NCI-H1436 treated with DMSO at 0.1 percent for 48 hours (cell line): ENCODE results near the gene CAMTA1.

Experiments used
- DNase-seq: peaks from one replicate; lab custom pipeline; 2025; lab: John Stamatoyannopoulos, UW

The CAMTA1 gene

DNA sequence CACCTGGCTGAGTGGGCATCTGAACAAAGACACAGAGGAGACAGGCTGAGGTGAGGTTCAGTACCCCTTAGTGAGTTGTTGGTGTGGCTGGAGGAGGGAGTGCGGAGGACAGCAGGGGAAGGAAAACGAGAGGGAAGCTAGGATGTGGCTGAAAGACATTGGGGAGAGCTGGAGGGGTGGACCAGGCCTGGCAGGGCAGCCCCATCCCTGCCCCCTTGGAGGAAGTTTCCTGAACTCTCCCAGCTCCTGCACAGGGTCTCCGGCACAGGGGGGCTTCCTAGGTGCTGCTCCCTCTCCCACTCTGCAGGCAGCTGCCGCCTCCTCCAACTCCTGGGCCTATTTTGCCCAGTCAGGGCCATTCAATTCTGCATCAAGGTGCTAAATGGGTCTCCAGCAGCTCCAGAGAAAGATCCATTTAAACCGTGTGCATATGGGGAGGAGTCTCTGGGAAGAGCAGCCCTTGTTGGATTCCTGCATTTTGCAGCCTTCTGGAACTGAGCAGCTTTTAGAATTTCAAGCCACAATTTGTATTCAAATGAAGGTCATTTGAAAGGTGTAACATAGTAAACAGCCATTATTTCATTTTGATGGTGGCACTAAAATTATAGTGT lies 193.9 kb downstream of the CAMTA1 start:
- no peak for DNase-seq

- no peak for DNase-seq
These were observed 196.3 kb downstream of the CAMTA1 start for GRCh38 chr1:6981595-6981994.

DNA sequence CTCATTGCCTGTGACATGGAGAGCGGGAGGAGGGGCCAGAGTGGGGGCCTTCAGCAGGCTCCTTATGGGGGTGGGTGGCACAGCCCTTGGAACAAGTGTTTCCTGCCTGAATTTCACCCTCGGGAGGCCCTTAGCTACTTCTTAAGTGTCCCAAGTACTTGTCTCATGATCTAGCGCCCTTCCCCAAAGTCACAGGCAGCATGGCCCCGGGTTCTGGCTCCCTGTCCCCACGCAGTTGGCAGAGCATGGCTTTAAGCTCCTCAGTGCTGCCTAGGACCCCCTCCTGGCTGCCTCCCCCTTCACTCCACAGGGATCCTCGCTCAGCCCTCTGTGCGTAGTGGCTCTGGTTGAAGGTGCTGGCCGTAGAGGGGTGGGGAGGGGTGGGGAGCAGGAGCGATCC lies 197.2 kb downstream of the CAMTA1 start:
- DNase-seq, result no peak

GRCh38 chr1:6982860-6983259 lies 197.6 kb downstream of the CAMTA1 start:
- DNase-seq, result no peak

DNA sequence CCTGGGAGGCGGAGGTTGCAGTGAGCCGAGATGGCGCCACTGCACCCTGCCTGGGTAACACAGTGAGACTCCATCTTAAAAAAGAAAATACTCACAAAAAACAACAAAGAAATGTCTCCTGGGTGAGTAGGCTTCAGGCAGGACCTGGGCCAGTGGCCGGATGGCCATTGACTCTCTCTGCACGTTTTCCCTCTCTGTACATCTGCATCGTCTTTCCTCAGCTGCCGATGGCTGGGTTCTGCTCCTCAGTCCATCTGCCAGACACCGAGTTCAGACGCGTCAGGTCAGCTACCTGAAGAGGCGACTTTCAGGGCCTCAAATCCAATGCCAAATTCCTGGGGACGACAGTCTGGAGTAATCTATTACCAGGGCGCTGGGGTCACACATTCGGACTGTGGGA lies 199.3 kb downstream of the CAMTA1 start:
- no peak for DNase-seq

GRCh38 chr1:6984986-6985385 lies 199.7 kb downstream of the CAMTA1 start:
- no peak for DNase-seq

DNA sequence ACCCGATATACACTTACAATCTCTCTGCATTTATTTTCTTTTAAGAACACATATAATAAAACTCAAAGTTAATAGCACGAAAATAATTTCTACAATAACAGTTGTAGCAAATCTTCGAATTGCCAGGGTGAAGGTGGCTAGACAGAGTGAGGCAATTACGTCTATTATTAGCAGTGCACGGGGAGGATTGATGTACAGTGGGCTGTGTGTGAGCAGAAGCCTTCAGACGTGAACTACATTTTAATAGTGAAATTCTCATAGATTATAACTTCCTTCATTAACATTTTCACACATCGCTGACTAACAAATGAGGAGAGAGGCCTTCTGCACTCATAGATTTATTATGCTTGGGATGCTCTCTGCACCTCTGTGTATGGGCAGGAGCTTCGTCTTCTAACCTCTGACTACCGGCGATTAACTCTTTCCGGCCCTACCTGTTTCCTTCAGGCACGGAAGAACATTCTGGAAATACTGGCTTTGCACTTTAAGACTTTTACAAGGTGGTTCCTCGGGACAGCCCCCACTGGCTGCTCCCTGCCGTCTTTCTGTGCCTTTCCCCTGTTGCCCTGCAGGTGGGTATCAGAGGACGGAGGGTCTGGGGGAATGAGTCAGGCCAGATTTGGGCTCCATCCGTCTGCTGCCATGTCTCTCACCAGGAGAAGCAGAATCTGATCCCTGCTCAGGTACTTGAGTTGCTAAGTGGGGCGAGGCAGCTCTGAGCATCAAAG lies 200.5 kb downstream of the CAMTA1 start:
- no peak for DNase-seq

DNA sequence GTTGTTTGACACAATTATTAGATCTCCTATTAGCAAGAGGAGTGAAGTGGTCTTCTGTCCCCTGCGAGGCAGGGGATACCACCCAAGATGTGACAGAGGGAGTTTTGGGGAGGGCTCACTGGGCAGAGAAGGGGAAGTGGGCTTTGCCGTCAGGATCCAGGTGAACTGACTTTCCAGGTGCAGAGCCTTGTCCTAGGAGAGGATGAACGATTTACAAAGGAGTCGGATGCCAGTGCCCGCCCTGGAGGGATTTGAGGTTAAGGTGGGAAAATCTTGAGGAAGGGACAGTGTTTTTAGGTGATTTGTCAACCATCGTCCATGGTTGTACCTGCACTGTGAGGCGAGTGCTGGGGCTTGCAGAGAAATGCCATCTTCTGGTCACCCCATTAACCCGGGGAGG lies 201.0 kb downstream of the CAMTA1 start:
- DNase-seq, result no peak

GRCh38 chr1:6987940-6988339 lies 202.7 kb downstream of the CAMTA1 start:
- DNase-seq, result no peak

DNA sequence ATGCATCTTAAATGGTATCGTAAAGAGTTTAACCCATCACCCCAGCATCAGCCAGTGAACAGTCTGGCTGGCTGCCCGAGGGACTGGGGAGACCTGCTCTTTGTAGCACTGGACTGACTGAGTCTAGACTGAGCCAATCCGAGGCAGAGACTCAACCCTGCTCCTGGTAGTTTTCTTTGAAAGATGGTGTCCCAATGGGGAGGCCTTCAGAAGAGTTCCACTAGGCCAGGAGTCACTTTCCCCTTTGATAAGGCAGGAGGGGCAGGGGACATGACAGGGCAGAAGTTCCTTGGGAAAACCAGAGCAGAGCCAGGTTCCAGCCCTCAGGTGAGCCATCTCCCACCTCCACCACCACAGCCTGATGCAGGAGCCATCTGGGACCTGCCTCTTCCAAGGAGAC lies 203.5 kb downstream of the CAMTA1 start:
- no peak for DNase-seq

- DNase-seq, result no peak
These were observed 204.2 kb downstream of the CAMTA1 start for GRCh38 chr1:6989212-6990159.

GRCh38 chr1:6991266-6991665 lies 206.0 kb downstream of the CAMTA1 start:
- DNase-seq, result no peak

GRCh38 chr1:6995789-6996188 lies 210.5 kb downstream of the CAMTA1 start:
- DNase-seq, result no peak

DNA sequence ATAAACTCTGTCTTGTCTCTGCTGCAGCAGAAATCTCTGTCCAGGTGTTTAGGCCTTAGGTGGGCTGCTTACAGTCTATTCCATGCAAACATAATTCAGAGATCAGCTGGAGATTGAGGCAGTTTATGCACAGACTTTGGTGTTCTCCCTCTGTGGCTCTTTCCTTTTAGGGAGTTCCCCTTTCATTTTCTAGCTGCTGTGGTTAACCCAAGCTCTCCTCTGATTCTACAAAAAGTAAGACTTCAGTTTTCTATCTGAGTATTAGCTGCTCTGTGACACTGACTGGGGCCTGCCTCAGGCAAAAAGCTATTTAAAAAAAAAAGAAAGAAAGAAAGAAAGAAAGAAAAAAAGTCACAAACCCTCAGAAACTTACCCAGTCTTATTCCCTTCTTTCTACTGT lies 211.1 kb downstream of the CAMTA1 start:
- DNase-seq, result no peak

- no peak for DNase-seq
These were observed 211.6 kb downstream of the CAMTA1 start for GRCh38 chr1:6996866-6997265.

- DNase-seq, result peak; percentile 31
These were observed 213.0 kb downstream of the CAMTA1 start for GRCh38 chr1:6998267-6998666.

DNA sequence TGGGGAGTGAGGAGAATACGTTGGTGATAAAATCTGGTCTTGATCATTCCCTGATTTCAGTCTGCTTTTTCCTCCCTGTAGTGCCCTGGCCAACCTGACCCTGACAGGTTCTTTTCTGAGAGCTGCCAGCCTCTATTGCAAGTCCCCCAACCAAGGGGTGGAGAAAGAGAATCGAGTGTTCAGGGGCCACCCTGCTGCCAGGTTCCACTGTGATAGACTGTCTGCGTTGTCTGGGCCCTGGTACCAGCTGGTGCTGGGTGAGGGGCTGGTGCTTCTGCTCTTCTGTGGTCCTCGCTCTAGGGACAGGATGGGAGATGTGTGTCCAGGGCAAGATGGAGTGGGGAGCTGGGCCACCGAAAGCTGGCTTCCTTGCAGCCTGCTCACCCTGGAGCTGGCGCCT lies 214.6 kb downstream of the CAMTA1 start:
- no peak for DNase-seq

GRCh38 chr1:7000720-7001119 lies 215.5 kb downstream of the CAMTA1 start:
- DNase-seq, result no peak

- no peak for DNase-seq
These were observed 217.5 kb downstream of the CAMTA1 start for GRCh38 chr1:7002728-7003127.

GRCh38 chr1:7003676-7004075 lies 218.4 kb downstream of the CAMTA1 start:
- DNase-seq, result no peak

GRCh38 chr1:7004181-7004580 lies 218.9 kb downstream of the CAMTA1 start:
- no peak for DNase-seq

GRCh38 chr1:7005762-7006161 lies 220.5 kb downstream of the CAMTA1 start:
- DNase-seq, result no peak
